PC-3 (cell line): ENCODE data around the gene OR10H5. TPM values are rescaled to one million over a fixed set of nuclear protein-coding genes. Genes with fewer than 3 reads are reported as not detected.
"Not testable (repeated sequence)": the region's sequence is repeated elsewhere in the genome, so short reads cannot be mapped to it uniquely, and the experiment has no call there.

ENCODE experiments used
- ATAC-seq: fragments of 200-7000 bp; cut with Tn5 transposase; 2 replicates; pipeline ENCODE4 v1.9.1; 2020; ENCODE audit warnings: mild to moderate bottlenecking, moderate library complexity
- BruUV-seq: library from RNA; stranded (reverse); fragments of 400-500 nt; replicated peaks from 2 replicates; lab custom pipeline; 2021; lab: Mats Ljungman, UMichigan
- CTCF ChIA-PET: fragments of 300-600 bp; sonication (Branson Sonifier 250); formaldehyde crosslinking; loops from one replicate; lab custom pipeline; 2022; ENCODE audit warnings: antibody characterized with exemption; lab: Charles Lee
- POLR2A ChIA-PET: fragments of 300-600 bp; sonication (Branson Sonifier 250); formaldehyde crosslinking; loops from one replicate; lab custom pipeline; 2022; ENCODE audit warnings: antibody characterized with exemption; ENCODE audit not compliant: unreplicated experiment; lab: Charles Lee
- DNase-seq: peaks from one replicate; pipeline ENCODE4 v3.0.0-alpha.2; 2015
- H2AFZ ChIP-seq: fragments of 300-600 bp; sonication (generic); 2 replicates; pipeline ENCODE4 v1.6.0; 2016; ENCODE audit warnings: antibody characterized with exemption, low read length
- H3F3A ChIP-seq: fragments of 300-600 bp; sonication (generic); one replicate; pipeline ENCODE4 v1.6.0; 2017; ENCODE audit warnings: antibody characterized with exemption, low read length, control low read depth, mild to moderate bottlenecking; ENCODE audit not compliant: unreplicated experiment
- H3K27ac ChIP-seq: fragments of 300-600 bp; sonication (generic); 2 replicates; pipeline ENCODE4 v1.5.1; 2016; ENCODE audit warnings: mild to moderate bottlenecking, low read length
- H3K27me3 ChIP-seq: fragments of 300-600 bp; sonication (generic); 2 replicates; pipeline ENCODE4 v1.6.1; 2016; ENCODE audit warnings: low read length, mixed read lengths
- H3K36me3 ChIP-seq: fragments of 300-600 bp; sonication (generic); 2 replicates; pipeline ENCODE4 v1.6.1; 2016; ENCODE audit warnings: low read depth, mixed run types, low read length, mixed read lengths
- H3K4me1 ChIP-seq: fragments of 300-600 bp; sonication (generic); 2 replicates; pipeline ENCODE4 v1.5.1; 2016; ENCODE audit warnings: low read length; ENCODE audit not compliant: insufficient read depth
- H3K4me2 ChIP-seq: fragments of 300-600 bp; sonication (generic); 2 replicates; pipeline ENCODE4 v1.6.0; 2016; ENCODE audit warnings: low read length
- H3K4me3 ChIP-seq: fragments of 300-600 bp; sonication (generic); 2 replicates; pipeline ENCODE4 v1.5.1; 2016; ENCODE audit warnings: mild to moderate bottlenecking, low read length, mixed read lengths
- H3K79me2 ChIP-seq: fragments of 300-600 bp; sonication (generic); 2 replicates; pipeline ENCODE4 v1.6.1; 2017; ENCODE audit warnings: low read length, mixed read lengths
- H3K9ac ChIP-seq: fragments of 300-600 bp; sonication (generic); 2 replicates; pipeline ENCODE4 v1.6.0; 2016; ENCODE audit warnings: mild to moderate bottlenecking, low read length
- H3K9me2 ChIP-seq: fragments of 300-600 bp; sonication (generic); replicated peaks from 2 replicates; pipeline ENCODE4 v1.6.1; 2016; ENCODE audit warnings: mixed run types, low read length, mixed read lengths
- H3K9me3 ChIP-seq: fragments of 300-600 bp; sonication (generic); 2 replicates; pipeline ENCODE4 v1.6.1; 2016; ENCODE audit warnings: low read length, mixed read lengths
- H4K20me1 ChIP-seq: fragments of 300-600 bp; sonication (generic); 2 replicates; pipeline ENCODE4 v1.6.1; 2016; ENCODE audit warnings: low read length, mixed read lengths
- EZH2 ChIP-seq: fragments of 300-600 bp; sonication (generic); IDR thresholded peaks from one replicate; pipeline ENCODE4 v1.6.1; 2017; ENCODE audit warnings: antibody characterized with exemption, mild to moderate bottlenecking, low read length; ENCODE audit not compliant: unreplicated experiment
- EZH2phosphoT487 ChIP-seq: fragments of 300-600 bp; sonication (generic); IDR thresholded peaks from 2 replicates; pipeline ENCODE4 v1.6.1; 2018; ENCODE audit warnings: mild to moderate bottlenecking, antibody characterized with exemption, low read length, borderline replicate concordance
- intact Hi-C: fragments of 100-400 bp; cut with micrococcal nuclease; formaldehyde crosslinking; loops from 2 replicates; pipeline ENCODE4 v1.9.0; 2023
- total RNA-seq: library from RNA; depleted of rRNA; stranded (reverse); fragments of >200 nt; gene quantifications from 2 replicates; pipeline ENCODE4 v1.2.3, GENCODE V29; 2014
- TF ChIP-seq, protein P1 (sequence below): fragments of 300-600 bp; sonication (generic); conservative IDR thresholded peaks from 2 replicates; pipeline ENCODE4 v1.5.1; 2017; ENCODE audit warnings: antibody characterized with exemption, low read depth, mild to moderate bottlenecking, low read length

Gene OR10H5
- total RNA-seq, 1 experiment from 2014 or later = not detected

DNA sequence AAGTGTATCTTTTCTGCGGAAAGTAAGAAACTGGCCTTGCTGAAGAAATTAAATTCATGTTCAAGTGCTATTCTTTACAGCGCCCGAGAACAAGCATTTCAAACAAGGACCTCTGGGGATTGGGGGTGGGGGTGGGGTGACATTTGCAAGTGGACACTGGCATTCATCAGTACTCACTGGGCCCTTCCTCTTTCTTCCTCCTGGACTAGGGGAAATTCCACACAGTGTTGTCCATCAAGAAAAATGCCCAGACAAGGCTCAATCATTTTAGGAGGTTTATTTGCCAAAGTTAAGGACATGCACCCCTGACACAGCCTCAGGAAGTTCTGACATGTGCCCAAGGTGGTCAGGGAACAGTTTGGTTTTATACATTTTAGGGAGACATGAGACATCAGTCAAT lies 50.9 kb downstream of the OR10H5 start:
- Histone ChIP-seq H3K9me3 (no peaks in the 10 kb centered on the region), H3K27ac (no peak overlapping the region), H3K27me3 (no peaks in the 10 kb centered on the region), H3K4me2 (peak overlapping the region; percentile 100), H4K20me1 (no peaks in the 10 kb centered on the region), H3F3A (no peaks in the 10 kb centered on the region), H3K4me1 (peaks cover 24% of the 10 kb centered on the region), H2AFZ (no peak overlapping the region), H3K79me2 (no peaks in the 10 kb centered on the region), H3K4me3 (no peak overlapping the region), H3K9ac (no peak overlapping the region), H3K36me3 (no peaks in the 10 kb centered on the region), H3K9me2 (no peaks in the 10 kb centered on the region)
- no TSS peak for BruUV-seq
- POLR2A ChIA-PET = interaction anchor here (0.8 kb wide), 1 partner anchor 96 kb away, joined by 3 read pairs; the partner anchor contains the start of gene CYP4F11
- CTCF ChIA-PET = no interaction called here
- ATAC-seq = no peak
- TF ChIP-seq EZH2phosphoT487 = no peak
- TF ChIP-seq, protein P1, sequence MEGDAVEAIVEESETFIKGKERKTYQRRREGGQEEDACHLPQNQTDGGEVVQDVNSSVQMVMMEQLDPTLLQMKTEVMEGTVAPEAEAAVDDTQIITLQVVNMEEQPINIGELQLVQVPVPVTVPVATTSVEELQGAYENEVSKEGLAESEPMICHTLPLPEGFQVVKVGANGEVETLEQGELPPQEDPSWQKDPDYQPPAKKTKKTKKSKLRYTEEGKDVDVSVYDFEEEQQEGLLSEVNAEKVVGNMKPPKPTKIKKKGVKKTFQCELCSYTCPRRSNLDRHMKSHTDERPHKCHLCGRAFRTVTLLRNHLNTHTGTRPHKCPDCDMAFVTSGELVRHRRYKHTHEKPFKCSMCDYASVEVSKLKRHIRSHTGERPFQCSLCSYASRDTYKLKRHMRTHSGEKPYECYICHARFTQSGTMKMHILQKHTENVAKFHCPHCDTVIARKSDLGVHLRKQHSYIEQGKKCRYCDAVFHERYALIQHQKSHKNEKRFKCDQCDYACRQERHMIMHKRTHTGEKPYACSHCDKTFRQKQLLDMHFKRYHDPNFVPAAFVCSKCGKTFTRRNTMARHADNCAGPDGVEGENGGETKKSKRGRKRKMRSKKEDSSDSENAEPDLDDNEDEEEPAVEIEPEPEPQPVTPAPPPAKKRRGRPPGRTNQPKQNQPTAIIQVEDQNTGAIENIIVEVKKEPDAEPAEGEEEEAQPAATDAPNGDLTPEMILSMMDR = no peak
- no peak for TF ChIP-seq EZH2
- intact Hi-C loops = no loop called here
- DNase-seq = no peak

DNA sequence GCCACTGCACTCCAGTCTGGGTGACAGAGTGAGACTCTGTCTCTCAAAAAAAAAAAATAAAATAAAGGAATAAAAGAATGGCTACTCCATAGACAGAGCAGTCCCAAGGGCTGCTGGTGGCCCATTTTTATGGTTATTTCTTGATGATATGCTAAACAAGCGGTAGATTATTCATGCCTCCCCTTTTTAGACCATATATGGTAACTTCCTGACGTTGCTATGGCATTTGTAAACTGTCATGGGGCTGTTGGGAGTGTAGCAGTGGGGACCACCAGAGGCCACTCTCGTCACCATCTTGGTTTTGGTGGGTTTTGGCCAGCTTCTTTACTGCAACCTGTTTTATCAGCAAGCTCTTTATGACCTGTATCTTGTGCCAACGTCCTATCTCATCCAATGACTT lies 52.4 kb downstream of the OR10H5 start:
- BruUV-seq, H3K9ac ChIP-seq, H4K20me1 ChIP-seq, H3F3A ChIP-seq, intact Hi-C loops, H3K27me3 ChIP-seq, POLR2A ChIA-PET, H3K9me2 ChIP-seq, ATAC-seq, CTCF ChIA-PET, H3K36me3 ChIP-seq, H2AFZ ChIP-seq, H3K79me2 ChIP-seq, DNase-seq, H3K27ac ChIP-seq, H3K4me2 ChIP-seq, H3K9me3 ChIP-seq, H3K4me3 ChIP-seq: not testable (repeated sequence)
- peaks cover 18% of the 10 kb centered on the region for H3K4me1 ChIP-seq

DNA sequence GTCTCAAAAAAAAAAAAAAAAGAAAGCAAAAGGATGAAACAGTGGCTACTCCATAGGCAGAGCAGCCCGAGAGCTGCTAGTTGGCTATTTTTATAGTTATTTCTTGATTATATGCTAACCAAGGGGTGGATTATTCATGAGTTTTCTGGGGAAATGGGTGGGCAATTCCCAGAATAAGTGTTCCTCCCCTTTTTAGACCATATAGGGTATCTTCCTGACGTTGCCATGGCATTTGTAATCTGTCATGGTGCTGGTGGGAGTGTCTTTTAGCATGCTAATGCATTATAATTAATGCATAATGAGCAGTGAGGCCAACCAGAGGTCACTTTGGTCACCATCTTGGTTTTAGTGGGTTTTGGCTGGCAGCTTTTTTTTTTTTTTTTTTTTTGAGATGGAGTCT lies 53.4 kb downstream of the OR10H5 start:
- intact Hi-C loops = no loop called here
- no peak for TF ChIP-seq EZH2
- TF ChIP-seq, protein P1 = no peak
- H3K4me1 ChIP-seq = peaks cover 12% of the 10 kb centered on the region
- no peak overlapping the region for H3K9ac ChIP-seq
- H3K27me3 ChIP-seq = peaks cover 7% of the 10 kb centered on the region
- ChIA-PET POLR2A (no interaction called here), CTCF (no interaction called here)
- H3K9me2 ChIP-seq = no peaks in the 10 kb centered on the region
- BruUV-seq = no TSS peak
- no peak overlapping the region for H3K27ac ChIP-seq
- H4K20me1 ChIP-seq = no peaks in the 10 kb centered on the region
- no peak overlapping the region for H3K4me2 ChIP-seq
- no peak overlapping the region for H3K4me3 ChIP-seq
- DNase-seq (no peak), ATAC-seq (no peak)
- no peaks in the 10 kb centered on the region for H3K36me3 ChIP-seq
- H2AFZ ChIP-seq = no peak overlapping the region
- no peaks in the 10 kb centered on the region for H3K79me2 ChIP-seq
- no peaks in the 10 kb centered on the region for H3K9me3 ChIP-seq
- H3F3A ChIP-seq = no peaks in the 10 kb centered on the region
